Measurements from ENCODE around the gene SDR42E1. TPM values are rescaled to one million over a fixed set of nuclear protein-coding genes. Genes with fewer than 3 reads are reported as not detected.
A peak's percentile ranks its signal among the peaks of the same experiment; 100 is the strongest.

SDR42E1 gene
- total and polyA plus RNA-seq, 2 of the 13 experiments (the other 11 are each of a cell fraction or from before 2014, with no cell fraction given), result 0.01 to 0.13 TPM

- TF ChIP-seq REST (IDR thresholded peaks at IDR 0.05; ENCODE audit: borderline replicate concordance in 1 of 2, low read depth in 1 of 2, low read length in 2 of 2) (no peak), RFX1 (IDR thresholded peaks at IDR 0.05) (no peak), ZNF644 (CRISPR knock-in tag; IDR thresholded peaks at IDR 0.05; ENCODE audit: low read depth) (no peak), CREM (IDR thresholded peaks at IDR 0.05) (peak; percentile 69; the same call in 1 of the 2 replicates), CREM (CRISPR knock-in tag; IDR thresholded peaks at IDR 0.05) (no peak), RXRB (CRISPR knock-in tag; IDR thresholded peaks at IDR 0.05; ENCODE audit: borderline replicate concordance) (peak; percentile 19; the same call in 1 of the 2 replicates), TCF7 (IDR thresholded peaks at IDR 0.05; ENCODE audit: low read depth) (0 out of 2 replicates have a peak, but pooled peaks have one; percentile 38), KAT2B (IDR thresholded peaks at IDR 0.05; ENCODE audit: borderline replicate concordance, low read depth, low read length) (no peak), TBX2 (CRISPR knock-in tag; IDR thresholded peaks at IDR 0.05; ENCODE audit: borderline replicate concordance) (peak; percentile 70), SMC3 (IDR thresholded peaks at IDR 0.05; ENCODE audit: low read length) (no peak), SAFB2 (CRISPR knock-in tag; IDR thresholded peaks at IDR 0.05; ENCODE audit: borderline replicate concordance, low read depth) (no peak), DPF2 (CRISPR knock-in tag; IDR thresholded peaks at IDR 0.05; ENCODE audit: borderline replicate concordance, low read depth) (0 out of 2 replicates have a peak, but pooled peaks have one; percentile 10), SOX6 (IDR thresholded peaks at IDR 0.05) (no peak), SOX6 (CRISPR knock-in tag; IDR thresholded peaks at IDR 0.05) (peak; percentile 97), GABPB1 (CRISPR knock-in tag; IDR thresholded peaks at IDR 0.05) (no peak), ZNF749 (CRISPR knock-in tag; IDR thresholded peaks at IDR 0.05; ENCODE audit: borderline replicate concordance) (no peak), CSRNP2 (CRISPR knock-in tag; conservative IDR thresholded peaks at IDR 0.05; ENCODE audit: low read depth) (no peak), NFYB (CRISPR knock-in tag; IDR thresholded peaks at IDR 0.05) (no peak), CREB1 (IDR thresholded peaks at IDR 0.05) (no peak), CREB1 (CRISPR knock-in tag; IDR thresholded peaks at IDR 0.05) (peak; percentile 72), ZNF569 (CRISPR knock-in tag; IDR thresholded peaks at IDR 0.05; ENCODE audit: borderline replicate concordance) (no peak)
- TF ChIP-seq, protein P1, sequence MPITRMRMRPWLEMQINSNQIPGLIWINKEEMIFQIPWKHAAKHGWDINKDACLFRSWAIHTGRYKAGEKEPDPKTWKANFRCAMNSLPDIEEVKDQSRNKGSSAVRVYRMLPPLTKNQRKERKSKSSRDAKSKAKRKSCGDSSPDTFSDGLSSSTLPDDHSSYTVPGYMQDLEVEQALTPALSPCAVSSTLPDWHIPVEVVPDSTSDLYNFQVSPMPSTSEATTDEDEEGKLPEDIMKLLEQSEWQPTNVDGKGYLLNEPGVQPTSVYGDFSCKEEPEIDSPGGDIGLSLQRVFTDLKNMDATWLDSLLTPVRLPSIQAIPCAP (CRISPR knock-in tag; IDR thresholded peaks at IDR 0.05; ENCODE audit: low read depth), result no peak
- TF ChIP-seq, protein P2, sequence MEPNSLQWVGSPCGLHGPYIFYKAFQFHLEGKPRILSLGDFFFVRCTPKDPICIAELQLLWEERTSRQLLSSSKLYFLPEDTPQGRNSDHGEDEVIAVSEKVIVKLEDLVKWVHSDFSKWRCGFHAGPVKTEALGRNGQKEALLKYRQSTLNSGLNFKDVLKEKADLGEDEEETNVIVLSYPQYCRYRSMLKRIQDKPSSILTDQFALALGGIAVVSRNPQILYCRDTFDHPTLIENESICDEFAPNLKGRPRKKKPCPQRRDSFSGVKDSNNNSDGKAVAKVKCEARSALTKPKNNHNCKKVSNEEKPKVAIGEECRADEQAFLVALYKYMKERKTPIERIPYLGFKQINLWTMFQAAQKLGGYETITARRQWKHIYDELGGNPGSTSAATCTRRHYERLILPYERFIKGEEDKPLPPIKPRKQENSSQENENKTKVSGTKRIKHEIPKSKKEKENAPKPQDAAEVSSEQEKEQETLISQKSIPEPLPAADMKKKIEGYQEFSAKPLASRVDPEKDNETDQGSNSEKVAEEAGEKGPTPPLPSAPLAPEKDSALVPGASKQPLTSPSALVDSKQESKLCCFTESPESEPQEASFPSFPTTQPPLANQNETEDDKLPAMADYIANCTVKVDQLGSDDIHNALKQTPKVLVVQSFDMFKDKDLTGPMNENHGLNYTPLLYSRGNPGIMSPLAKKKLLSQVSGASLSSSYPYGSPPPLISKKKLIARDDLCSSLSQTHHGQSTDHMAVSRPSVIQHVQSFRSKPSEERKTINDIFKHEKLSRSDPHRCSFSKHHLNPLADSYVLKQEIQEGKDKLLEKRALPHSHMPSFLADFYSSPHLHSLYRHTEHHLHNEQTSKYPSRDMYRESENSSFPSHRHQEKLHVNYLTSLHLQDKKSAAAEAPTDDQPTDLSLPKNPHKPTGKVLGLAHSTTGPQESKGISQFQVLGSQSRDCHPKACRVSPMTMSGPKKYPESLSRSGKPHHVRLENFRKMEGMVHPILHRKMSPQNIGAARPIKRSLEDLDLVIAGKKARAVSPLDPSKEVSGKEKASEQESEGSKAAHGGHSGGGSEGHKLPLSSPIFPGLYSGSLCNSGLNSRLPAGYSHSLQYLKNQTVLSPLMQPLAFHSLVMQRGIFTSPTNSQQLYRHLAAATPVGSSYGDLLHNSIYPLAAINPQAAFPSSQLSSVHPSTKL (CRISPR knock-in tag; IDR thresholded peaks at IDR 0.05), result peak; percentile 77
Observed at GRCh38 chr16:82050909-82051357, 39.7 kb upstream of the SDR42E1 start (continued).
